Urinary bladder (tissue), 4 donors: Measurements from ENCODE around the gene WNT6. TPM values are rescaled to one million over a fixed set of nuclear protein-coding genes. Genes with fewer than 3 reads are reported as not detected.
"Not testable (repeated sequence)": the region's sequence is repeated elsewhere in the genome, so short reads cannot be mapped to it uniquely, and the experiment has no call there.

Source experiments
- DNase-seq: peaks from one replicate; pipeline ENCODE4 v3.0.0-alpha.2; 2015; ENCODE audit errors: extremely low spot score
- H3K27ac ChIP-seq: one replicate; pipeline ENCODE4 v1.5.1; 2013; ENCODE audit warnings: low read depth, mild to moderate bottlenecking, moderate library complexity
- H3K36me3 ChIP-seq: one replicate; pipeline ENCODE4 v1.6.1; 2013; ENCODE audit warnings: mild to moderate bottlenecking, moderate library complexity; ENCODE audit not compliant: insufficient read depth
- H3K4me1 ChIP-seq: one replicate; pipeline ENCODE4 v1.6.1; 2013; ENCODE audit warnings: mild to moderate bottlenecking, moderate library complexity; ENCODE audit not compliant: insufficient read depth
- H3K4me3 ChIP-seq: one replicate; pipeline ENCODE4 v1.5.1; 2013; ENCODE audit warnings: low read depth, low read length
- WGBS: extraction: QIAGEN DNeasy Blood & Tissue Kit; methylation state at CpG from one replicate; pipeline ENCODE4 v1.1.7; 2013; 5-methylcytosine and 5-hydroxymethylcytosine counted together
- polyA plus RNA-seq: library from polyadenylated mRNA; stranded (reverse); fragments of 200-250 nt; gene quantifications from one replicate; pipeline ENCODE4 v1.2.3, GENCODE V29; 2013
- total RNA-seq: library from RNA; depleted of rRNA; stranded (reverse); fragments of >200 nt; gene quantifications from one replicate; pipeline ENCODE4 v1.2.3, GENCODE V29; 2014
- donor health status: healthy with polysubstance abuse.
- donor health status: healthy.

WNT6 gene
- total and polyA plus RNA-seq, 2 donors = 0.16 to 3.0 TPM

DNA sequence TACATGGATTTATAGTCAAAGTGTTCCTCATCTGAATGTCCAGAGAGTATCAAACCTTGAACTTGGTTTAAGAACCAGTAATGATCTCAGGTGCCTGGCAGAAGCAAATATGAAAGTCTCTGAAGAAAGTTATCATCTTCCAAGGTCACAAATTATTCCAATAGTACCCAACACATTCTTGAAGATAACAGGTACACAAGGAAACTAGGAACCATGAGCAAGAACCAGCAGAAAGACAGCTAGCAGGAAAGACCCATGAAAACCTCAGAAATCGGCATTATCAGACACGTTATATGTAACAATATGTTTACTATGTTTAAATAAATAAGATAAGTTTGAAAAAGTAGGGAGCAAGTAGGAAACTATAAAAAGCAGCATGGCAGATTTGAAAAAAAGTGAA lies 22.1 kb upstream of the WNT6 start:
- Histone ChIP-seq H3K4me1 (no peaks in the 10 kb centered on the region), H3K27ac (no peak overlapping the region), H3K4me3 (no peak overlapping the region), H3K36me3 (no peaks in the 10 kb centered on the region)
- no peak for DNase-seq
- WGBS = 79% methylated on average over 2 of the region's 2 CpGs

GRCh38 chr2:218839430-218839829 lies 20.2 kb upstream of the WNT6 start:
- no peak overlapping the region for H3K27ac ChIP-seq
- no peak for DNase-seq
- 73% methylated on average over 4 of the region's 4 CpGs for WGBS

DNA sequence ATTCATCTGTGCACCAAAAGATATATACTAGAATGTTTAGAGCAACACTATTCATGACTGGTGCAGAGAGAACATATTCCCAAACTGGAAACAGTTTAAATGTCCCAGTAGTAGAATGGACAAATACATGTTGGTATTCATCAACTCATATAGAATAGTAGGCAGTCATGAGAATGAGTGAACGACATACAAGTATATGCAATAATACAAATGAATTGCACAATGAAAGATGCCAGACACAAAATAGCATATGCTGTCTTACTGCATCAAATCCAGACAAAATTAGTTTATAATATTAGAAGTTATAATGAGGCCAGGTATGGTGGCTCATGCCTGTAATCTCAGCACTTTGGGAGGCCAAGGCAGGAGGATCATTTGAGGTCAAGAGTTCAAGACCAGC lies 19.7 kb upstream of the WNT6 start:
- no peak for DNase-seq
- WGBS = 88% methylated on average over 1 of the region's 1 CpG
- Histone ChIP-seq H3K4me3 (no peak overlapping the region), H3K27ac (no peak overlapping the region), H3K4me1 (no peaks in the 10 kb centered on the region), H3K36me3 (no peaks in the 10 kb centered on the region)

More at GRCh38 chr2:218839430-218839829, 20.2 kb upstream of the WNT6 start:
- Histone ChIP-seq H3K4me1 (no peaks in the 10 kb centered on the region), H3K36me3 (no peaks in the 10 kb centered on the region), H3K4me3 (no peak overlapping the region)

- not testable (repeated sequence) for H3K4me3 ChIP-seq, H3K36me3 ChIP-seq, H3K27ac ChIP-seq, DNase-seq, H3K4me1 ChIP-seq
- WGBS = 78% methylated on average over 5 of the region's 5 CpGs
Measured at GRCh38 chr2:218844334-218844733, 15.3 kb upstream of the WNT6 start.

DNA sequence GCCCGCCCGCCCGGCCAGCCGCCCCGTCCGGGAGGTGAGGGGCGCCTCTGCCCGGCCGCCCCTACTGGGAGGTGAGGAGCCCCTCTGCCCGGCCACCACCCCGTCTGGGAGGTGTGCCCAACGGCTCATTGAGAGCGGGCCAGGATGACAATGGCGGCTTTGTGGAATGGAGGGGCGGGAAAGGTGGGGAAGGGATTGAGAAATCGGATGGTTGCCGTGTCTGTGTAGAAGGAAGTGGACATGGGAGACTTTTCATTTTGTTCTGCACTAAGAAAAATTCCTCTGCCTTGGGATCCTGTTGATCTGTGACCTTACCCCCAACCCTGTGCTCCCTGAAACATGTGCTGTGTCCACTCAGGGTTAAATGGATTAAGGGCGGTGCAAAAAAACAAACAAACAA lies 12.6 kb upstream of the WNT6 start:
- not testable (repeated sequence) for DNase-seq, H3K4me3 ChIP-seq, H3K36me3 ChIP-seq, H3K4me1 ChIP-seq, H3K27ac ChIP-seq
- WGBS = 79% methylated on average over 17 of the region's 18 CpGs

DNA sequence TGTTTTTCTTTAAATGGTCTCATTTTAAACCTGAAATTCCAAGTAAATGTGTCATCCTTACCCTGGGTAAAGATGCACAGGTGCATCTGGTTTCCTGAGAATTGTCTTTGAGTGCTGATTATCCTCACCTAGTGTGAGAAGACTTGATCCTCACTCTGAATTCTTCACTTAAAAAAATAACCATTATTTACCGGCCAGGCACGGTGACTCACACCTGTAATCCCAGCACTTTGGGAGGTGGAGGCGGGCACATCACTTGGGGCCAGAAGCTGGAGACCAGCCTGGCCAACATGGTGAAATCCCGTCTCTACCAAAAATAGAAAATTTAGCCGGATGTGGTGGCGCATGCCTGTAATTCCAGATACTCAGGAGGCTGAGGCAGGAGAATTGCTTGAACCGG lies 9.9 kb upstream of the WNT6 start:
- no peak for DNase-seq
- no peak overlapping the region for H3K4me3 ChIP-seq
- no peaks in the 10 kb centered on the region for H3K36me3 ChIP-seq
- peaks cover 2% of the 10 kb centered on the region for H3K4me1 ChIP-seq
- WGBS = 73% methylated on average over 7 of the region's 7 CpGs
- H3K27ac ChIP-seq = no peak overlapping the region

DNA sequence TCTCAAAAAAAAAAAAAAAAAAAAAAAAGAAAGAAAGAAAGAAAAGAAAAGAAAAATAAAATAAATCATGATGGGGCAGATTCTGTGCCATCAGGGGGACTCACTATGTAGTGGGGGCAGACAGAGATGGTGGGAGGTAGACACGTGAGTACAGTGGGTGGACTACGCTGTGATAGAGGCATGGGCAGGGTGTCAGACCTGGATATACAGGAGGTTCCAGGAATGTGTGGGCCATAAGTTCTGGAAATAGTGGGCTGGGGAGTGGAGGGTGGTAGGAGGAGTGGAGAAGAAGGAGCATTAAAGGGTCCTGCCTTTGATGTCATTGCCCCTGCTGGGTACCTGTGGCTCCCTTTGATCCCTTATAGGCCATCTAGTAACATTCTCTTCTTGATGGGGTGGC lies 8.8 kb upstream of the WNT6 start:
- no peak for DNase-seq
- H3K36me3 ChIP-seq = no peaks in the 10 kb centered on the region
- no peak overlapping the region for H3K4me3 ChIP-seq
- 77% methylated on average over 2 of the region's 2 CpGs for WGBS
- H3K4me1 ChIP-seq = peaks cover 2% of the 10 kb centered on the region
- H3K27ac ChIP-seq = no peak overlapping the region

DNA sequence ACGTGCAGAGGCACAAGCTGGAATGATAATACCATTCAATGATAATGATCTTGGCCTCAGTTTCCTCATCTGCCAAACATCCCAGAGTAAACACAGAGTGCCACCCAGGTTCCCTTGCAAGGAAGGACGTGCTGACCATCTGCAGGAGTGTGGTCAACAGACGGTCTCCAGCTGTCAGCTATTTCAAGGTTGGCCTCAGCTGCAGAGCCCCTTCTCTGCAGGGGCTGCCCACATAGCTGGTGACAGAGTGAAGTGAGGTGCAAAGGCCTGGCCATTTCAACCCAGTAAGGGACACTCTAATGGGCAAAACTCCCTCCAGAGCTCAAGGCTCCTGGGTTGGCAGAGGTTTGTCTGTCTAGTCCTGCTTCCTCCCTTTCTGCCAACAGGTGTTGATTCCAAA lies 8.3 kb upstream of the WNT6 start:
- H3K36me3 ChIP-seq = no peaks in the 10 kb centered on the region
- H3K4me3 ChIP-seq = no peak overlapping the region
- no peak for DNase-seq
- no peak overlapping the region for H3K27ac ChIP-seq
- peaks cover 2% of the 10 kb centered on the region for H3K4me1 ChIP-seq
- 32% methylated on average over 3 of the region's 3 CpGs for WGBS

GRCh38 chr2:218852911-218853667 lies 6.5 kb upstream of the WNT6 start:
- no peak for DNase-seq
- H3K4me1 ChIP-seq = peaks cover 2% of the 10 kb centered on the region
- no peak overlapping the region for H3K4me3 ChIP-seq
- no peaks in the 10 kb centered on the region for H3K36me3 ChIP-seq
- 17% methylated on average over 16 of the region's 16 CpGs for WGBS
- H3K27ac ChIP-seq = no peak overlapping the region

GRCh38 chr2:218853766-218854165 lies 5.8 kb upstream of the WNT6 start:
- 40% methylated on average over 5 of the region's 5 CpGs for WGBS
- H3K27ac ChIP-seq = no peak overlapping the region
- peaks cover 2% of the 10 kb centered on the region for H3K4me1 ChIP-seq
- no peak overlapping the region for H3K4me3 ChIP-seq
- no peak for DNase-seq
- H3K36me3 ChIP-seq = no peaks in the 10 kb centered on the region

GRCh38 chr2:218854860-218855259 lies 4.7 kb upstream of the WNT6 start:
- Histone ChIP-seq H3K36me3 (no peaks in the 10 kb centered on the region), H3K27ac (no peak overlapping the region), H3K4me1 (peaks cover 2% of the 10 kb centered on the region), H3K4me3 (no peak overlapping the region)
- no peak for DNase-seq
- 34% methylated on average over 5 of the region's 5 CpGs for WGBS

- Histone ChIP-seq H3K4me1 (peaks cover 2% of the 10 kb centered on the region), H3K36me3 (no peaks in the 10 kb centered on the region), H3K27ac (no peak overlapping the region), H3K4me3 (no peak overlapping the region)
- no peak for DNase-seq
- WGBS = 50% methylated on average over 14 of the region's 14 CpGs
Measured at GRCh38 chr2:218855305-218856166, 4.1 kb upstream of the WNT6 start.

DNA sequence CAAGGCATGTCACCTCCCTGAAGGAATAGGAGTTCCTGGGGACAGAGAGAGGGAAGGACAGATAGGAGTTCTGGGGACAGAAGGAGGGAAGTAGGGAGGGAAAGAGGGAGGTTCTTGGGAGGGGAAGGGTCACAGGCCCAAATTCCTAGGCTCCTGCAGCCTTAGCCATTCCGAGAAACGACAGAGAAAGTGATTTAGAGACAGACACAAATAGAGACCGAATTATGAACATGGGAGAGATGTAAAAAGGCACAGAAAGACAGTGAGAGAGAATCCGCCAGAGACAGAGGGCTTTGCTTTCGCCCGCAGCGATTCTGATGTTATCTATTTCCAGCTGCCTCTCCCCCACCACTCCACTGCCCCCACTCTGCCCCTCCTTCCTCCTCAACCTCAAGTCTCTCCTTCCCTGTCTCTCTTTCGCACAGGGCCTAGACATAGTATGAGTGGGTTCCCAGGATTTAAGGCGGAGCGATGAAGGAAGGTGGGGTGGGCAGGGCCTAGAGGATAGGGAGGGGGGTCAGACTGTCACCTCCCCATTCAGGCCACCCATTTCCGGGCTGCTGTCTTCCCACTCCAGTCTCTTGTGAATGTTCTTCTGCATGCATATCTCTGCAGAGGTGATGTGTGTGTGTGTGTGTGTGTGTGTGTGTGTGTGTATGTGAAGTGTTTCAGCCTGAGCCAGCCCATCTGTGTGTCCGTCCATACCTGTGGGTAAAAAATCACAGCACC lies 3.3 kb upstream of the WNT6 start:
- Histone ChIP-seq H3K36me3 (no peaks in the 10 kb centered on the region), H3K4me1 (peaks cover 2% of the 10 kb centered on the region), H3K4me3 (no peak overlapping the region), H3K27ac (no peak overlapping the region)
- DNase-seq = no peak
- 28% methylated on average over 12 of the region's 12 CpGs for WGBS

DNA sequence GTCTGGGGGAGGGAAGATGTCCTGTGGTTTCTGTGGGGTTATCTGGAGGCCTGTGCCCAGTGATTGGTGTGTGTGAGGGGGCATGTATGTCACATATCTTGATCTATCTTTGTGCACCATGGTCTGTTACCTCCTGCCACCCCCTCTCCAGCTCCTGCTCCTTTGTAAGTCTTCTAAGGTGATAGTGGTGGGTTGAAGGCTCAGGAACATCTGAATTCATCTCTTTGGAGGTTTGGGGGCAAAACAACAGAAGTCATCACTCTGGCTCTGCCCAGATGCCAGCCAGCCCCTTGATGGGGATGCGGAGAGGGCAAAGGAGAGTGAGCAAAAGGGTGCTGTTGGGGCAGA lies 2.7 kb upstream of the WNT6 start:
- H3K27ac ChIP-seq = no peak overlapping the region
- 69% methylated on average over 1 of the region's 1 CpG for WGBS

More for the DNA sequence above, 2.7 kb upstream of the WNT6 start:
- DNase-seq = no peak
- no peaks in the 10 kb centered on the region for H3K36me3 ChIP-seq
- H3K4me1 ChIP-seq = peaks cover 2% of the 10 kb centered on the region
- H3K4me3 ChIP-seq = no peak overlapping the region
